Activated CD8-positive, alpha-beta T cell treated with anti-CD3 and anti-CD28 coated beads for 36 hours (primary cell): ENCODE results near the gene PLEKHA7. TPM values are rescaled to one million over a fixed set of nuclear protein-coding genes. Genes with fewer than 3 reads are reported as not detected.
A peak's percentile ranks its signal among the peaks of the same experiment; 100 is the strongest.

Source experiments
- ATAC-seq: fragments of 200-7000 bp; cut with Tn5 transposase; one replicate; pipeline ENCODE4 v1.10.0; 2021; ENCODE audit warnings: mild to moderate bottlenecking, moderate library complexity
- CTCF ChIA-PET: fragments of 350-600 bp; sonication (Branson Sonifier 250); formaldehyde crosslinking; loops from one replicate; lab custom pipeline; 2021; ENCODE audit warnings: antibody characterized with exemption; lab: Charles Lee
- POLR2A ChIA-PET: fragments of 350-600 bp; sonication (Branson Sonifier 250); formaldehyde crosslinking; loops from one replicate; lab custom pipeline; 2021; ENCODE audit warnings: antibody characterized with exemption; lab: Charles Lee
- DNase-seq: peaks from one replicate; pipeline ENCODE4 v3.0.0-alpha.2; 2020
- H3K27ac Mint-ChIP-seq: one replicate; pipeline ENCODE4 v1.8.0; 2021; ENCODE audit warnings: mild to moderate bottlenecking, mixed read lengths
- H3K27me3 Mint-ChIP-seq: one replicate; pipeline ENCODE4 v1.8.0; 2021; ENCODE audit warnings: mixed read lengths
- H3K36me3 Mint-ChIP-seq: one replicate; pipeline ENCODE4 v1.8.0; 2021; ENCODE audit warnings: low read depth, mixed read lengths
- H3K4me1 Mint-ChIP-seq: one replicate; pipeline ENCODE4 v1.8.0; 2021; ENCODE audit warnings: low read depth, mixed read lengths
- H3K4me3 Mint-ChIP-seq: one replicate; pipeline ENCODE4 v1.8.0; 2021; ENCODE audit warnings: mild to moderate bottlenecking, moderate library complexity, mixed read lengths
- H3K9me3 Mint-ChIP-seq: one replicate; pipeline ENCODE4 v1.8.0; 2021; ENCODE audit warnings: mixed read lengths
- intact Hi-C: fragments of 100-400 bp; cut with micrococcal nuclease; formaldehyde crosslinking; loops from one replicate; pipeline ENCODE4 v1.10.0; 2022
- total RNA-seq, 2 experiments: library from RNA; stranded (reverse); gene quantifications; one replicate each; pipeline ENCODE4 v1.2.3, GENCODE V29; 2021
- TF ChIP-seq, protein P1 (sequence below): fragments of 200-600 bp; IDR thresholded peaks from one replicate; pipeline ENCODE4 v1.8.0; 2022; ENCODE audit warnings: antibody characterized with exemption, mild to moderate bottlenecking

The PLEKHA7 gene
- total RNA-seq, 2 experiments from 2014 or later, result 6.0 to 6.6 TPM

DNA sequence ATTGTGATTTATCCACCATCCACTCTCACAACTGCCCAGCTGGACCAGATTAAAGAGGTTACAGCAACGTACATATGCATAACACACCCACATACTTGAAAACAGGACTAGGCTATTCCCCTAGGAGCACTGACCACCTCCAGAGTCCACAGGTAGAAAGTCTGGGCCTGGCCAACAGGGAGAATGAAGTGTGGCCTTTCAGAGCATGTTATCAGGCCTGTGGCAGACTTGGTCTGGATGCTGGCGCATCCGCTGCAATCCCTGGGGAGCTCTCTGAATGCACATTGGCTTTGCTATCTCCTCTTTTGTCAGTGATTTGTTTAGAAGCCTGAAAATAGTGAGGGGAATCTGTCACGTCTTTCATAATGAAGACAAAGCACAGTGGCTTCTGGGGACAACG lies 189.1 kb downstream of the PLEKHA7 start:
- no peak for ATAC-seq
- intact Hi-C loops, result no loop called here
- Mint-ChIP-seq H3K36me3 (no peaks in the 10 kb centered on the region), H3K4me3 (no peak overlapping the region), H3K27me3 (peaks cover 3% of the 10 kb centered on the region), H3K4me1 (peaks cover 7% of the 10 kb centered on the region), H3K27ac (no peak overlapping the region), H3K9me3 (no peaks in the 10 kb centered on the region)
- CTCF ChIA-PET, result no interaction called here
- TF ChIP-seq, protein P1, sequence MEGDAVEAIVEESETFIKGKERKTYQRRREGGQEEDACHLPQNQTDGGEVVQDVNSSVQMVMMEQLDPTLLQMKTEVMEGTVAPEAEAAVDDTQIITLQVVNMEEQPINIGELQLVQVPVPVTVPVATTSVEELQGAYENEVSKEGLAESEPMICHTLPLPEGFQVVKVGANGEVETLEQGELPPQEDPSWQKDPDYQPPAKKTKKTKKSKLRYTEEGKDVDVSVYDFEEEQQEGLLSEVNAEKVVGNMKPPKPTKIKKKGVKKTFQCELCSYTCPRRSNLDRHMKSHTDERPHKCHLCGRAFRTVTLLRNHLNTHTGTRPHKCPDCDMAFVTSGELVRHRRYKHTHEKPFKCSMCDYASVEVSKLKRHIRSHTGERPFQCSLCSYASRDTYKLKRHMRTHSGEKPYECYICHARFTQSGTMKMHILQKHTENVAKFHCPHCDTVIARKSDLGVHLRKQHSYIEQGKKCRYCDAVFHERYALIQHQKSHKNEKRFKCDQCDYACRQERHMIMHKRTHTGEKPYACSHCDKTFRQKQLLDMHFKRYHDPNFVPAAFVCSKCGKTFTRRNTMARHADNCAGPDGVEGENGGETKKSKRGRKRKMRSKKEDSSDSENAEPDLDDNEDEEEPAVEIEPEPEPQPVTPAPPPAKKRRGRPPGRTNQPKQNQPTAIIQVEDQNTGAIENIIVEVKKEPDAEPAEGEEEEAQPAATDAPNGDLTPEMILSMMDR, result no peak
- no peak for DNase-seq
- POLR2A ChIA-PET, result no interaction called here

- DNase-seq (peak; percentile 91), ATAC-seq (peak; percentile 90)
- no peak overlapping the region for H3K4me3 Mint-ChIP-seq
- H3K4me1 Mint-ChIP-seq, result peaks cover 4% of the 10 kb centered on the region
- TF ChIP-seq, protein P1, result peak; percentile 83
- intact Hi-C loops, result loop anchor here (5.0 kb wide), 3 partner anchors 107 to 242 kb away; no protein-coding TSS in a partner anchor
- H3K27me3 Mint-ChIP-seq, result peaks cover 3% of the 10 kb centered on the region
- H3K9me3 Mint-ChIP-seq, result no peaks in the 10 kb centered on the region
- H3K36me3 Mint-ChIP-seq, result no peaks in the 10 kb centered on the region
- ChIA-PET CTCF (interaction anchor here (0.6 to 3.6 kb wide), 68 partner anchors 9 to 684 kb away, joined by 3 to 45 read pairs (median 4); no protein-coding TSS in a partner anchor), POLR2A (interaction anchor here (1.1 kb wide), 2 partner anchors 21 to 109 kb away, joined by 3 to 4 read pairs; no protein-coding TSS in a partner anchor)
- no peak overlapping the region for H3K27ac Mint-ChIP-seq
Measured at GRCh38 chr11:16820324-16821092, 193.7 kb downstream of the PLEKHA7 start.

DNA sequence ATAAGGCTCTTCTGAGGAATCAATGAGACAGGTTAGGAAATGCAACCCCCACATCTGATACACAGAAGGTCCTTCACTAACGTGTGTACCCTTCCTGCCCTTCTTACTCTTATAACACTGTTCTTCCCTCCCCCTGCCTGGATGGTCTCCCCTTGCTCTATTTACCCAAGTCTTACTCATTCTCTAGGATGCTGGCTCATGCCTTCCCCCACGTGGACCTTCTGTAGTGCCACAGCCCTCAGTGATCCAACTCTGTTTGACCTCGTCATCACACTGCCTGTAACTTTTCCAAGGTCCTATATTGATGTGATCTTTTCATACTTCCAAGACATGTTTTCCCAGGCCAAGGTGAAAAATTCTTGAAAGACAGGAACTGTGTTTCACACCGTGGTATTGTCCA lies 195.9 kb downstream of the PLEKHA7 start:
- ATAC-seq, result no peak

DNA sequence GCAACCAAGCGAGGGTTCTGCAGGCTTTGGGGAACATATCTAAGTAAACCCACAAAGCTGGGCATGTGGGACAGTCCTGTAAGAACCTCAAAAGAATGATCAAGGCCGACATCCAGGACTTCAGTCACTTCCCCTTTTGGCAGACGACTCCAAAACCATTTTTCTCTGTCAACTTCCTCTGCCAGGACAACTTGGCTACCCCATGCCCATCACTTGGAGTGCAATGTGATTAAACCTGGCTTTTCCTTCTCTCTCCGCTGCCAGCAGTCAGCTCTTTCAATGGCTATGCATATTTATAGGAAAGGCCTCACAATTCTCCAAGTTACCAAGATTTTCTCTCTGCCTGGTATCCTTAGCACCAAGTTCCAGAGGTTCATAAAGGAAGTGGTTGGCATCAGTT lies 196.9 kb downstream of the PLEKHA7 start:
- ChIA-PET POLR2A (no interaction called here), CTCF (no interaction called here)
- Mint-ChIP-seq H3K36me3 (no peaks in the 10 kb centered on the region), H3K9me3 (no peaks in the 10 kb centered on the region), H3K4me1 (peaks cover 4% of the 10 kb centered on the region), H3K27ac (no peak overlapping the region), H3K27me3 (peaks cover 3% of the 10 kb centered on the region), H3K4me3 (no peak overlapping the region)
- DNase-seq (no peak), ATAC-seq (no peak)
- intact Hi-C loops, result no loop called here
- TF ChIP-seq, protein P1, result no peak

More for the DNA sequence above, 195.9 kb downstream of the PLEKHA7 start:
- DNase-seq, result no peak
- Mint-ChIP-seq H3K9me3 (no peaks in the 10 kb centered on the region), H3K36me3 (no peaks in the 10 kb centered on the region), H3K27ac (no peak overlapping the region), H3K27me3 (peaks cover 3% of the 10 kb centered on the region), H3K4me1 (peaks cover 4% of the 10 kb centered on the region), H3K4me3 (no peak overlapping the region)
- TF ChIP-seq, protein P1, result no peak
- POLR2A ChIA-PET, result no interaction called here
- CTCF ChIA-PET, result no interaction called here
- intact Hi-C loops, result no loop called here
